Activated CD8-positive, alpha-beta memory T cell treated with anti-CD3 and anti-CD28 coated beads, Interleukin-2, amount 50 U/mL, for 4 hours (primary cell): ENCODE results near the gene CD5L.

ENCODE experiments used
- DNase-seq: peaks from one replicate; pipeline ENCODE4 v3.0.0-alpha.2; 2020

The CD5L gene

GRCh38 chr1:157841708-157842107 lies at the start of gene CD5L:
Gene CD5L (minus strand): TSS chr1:157841808. CDS start chr1:157841701, 107 bp downstream.
- no peak for DNase-seq

DNA sequence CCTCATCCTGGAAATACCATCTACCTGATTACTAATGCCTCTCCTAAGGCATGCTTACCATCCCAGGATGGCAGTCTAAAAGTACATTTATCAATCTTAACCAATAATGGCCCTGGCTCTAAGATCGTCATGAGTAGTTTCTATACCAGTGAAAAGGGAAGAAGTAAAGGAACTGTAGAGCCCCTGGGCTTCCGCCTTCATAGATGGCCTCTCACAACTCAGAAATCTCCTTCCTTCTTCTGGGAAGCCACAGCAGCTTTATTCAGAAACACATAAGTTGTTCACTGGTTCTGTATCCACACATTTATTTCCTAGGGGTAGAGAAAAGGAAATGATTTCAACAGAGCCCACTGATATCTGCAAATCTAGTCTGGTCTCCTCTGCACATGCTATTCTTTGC lies 41.0 kb upstream of the CD5L start:
- no peak for DNase-seq

- no peak for DNase-seq
These were observed 39.0 kb upstream of the CD5L start for GRCh38 chr1:157880621-157881020.

GRCh38 chr1:157878059-157878458 lies 36.5 kb upstream of the CD5L start:
- no peak for DNase-seq

DNA sequence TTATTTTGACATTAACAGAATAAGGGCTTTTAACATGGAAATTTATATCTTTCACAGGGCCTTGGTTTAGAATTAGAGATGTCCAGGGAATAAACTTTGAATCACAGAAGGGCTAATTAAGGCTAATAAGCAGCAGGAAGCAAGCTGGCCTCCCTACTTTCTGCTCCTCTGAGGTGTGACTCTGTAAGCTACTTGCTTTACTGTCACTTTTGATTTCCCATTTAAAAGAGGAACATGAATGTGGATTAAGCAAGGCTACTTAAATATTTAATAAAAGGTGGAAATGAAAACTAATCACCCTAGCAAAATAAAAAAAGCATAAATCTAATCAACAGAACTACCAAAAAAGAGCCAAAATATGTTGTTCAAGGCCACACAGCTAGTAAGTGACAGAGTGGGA lies 28.9 kb upstream of the CD5L start:
- DNase-seq: no peak

DNA sequence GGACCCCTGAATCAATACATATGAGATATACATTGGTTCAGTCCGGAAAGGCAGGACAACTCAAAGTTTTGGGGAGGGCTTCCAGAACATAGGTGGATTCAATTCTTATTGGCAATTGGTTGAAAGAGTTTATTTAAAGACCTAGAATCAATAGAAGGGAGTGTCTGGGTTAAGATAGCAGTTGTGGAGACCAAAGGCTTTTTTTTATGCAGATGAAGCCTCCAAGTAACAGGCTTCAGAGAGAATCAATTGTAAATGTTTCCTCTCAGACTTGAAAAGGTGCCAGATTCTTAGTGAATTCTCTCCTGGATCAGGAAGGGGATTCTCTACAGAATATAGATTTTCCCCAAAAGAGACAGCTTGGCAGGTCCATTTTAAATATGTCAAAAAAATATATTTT lies 27.0 kb upstream of the CD5L start:
- no peak for DNase-seq

- no peak for DNase-seq
These were observed 20.8 kb upstream of the CD5L start for GRCh38 chr1:157862114-157863070.

DNA sequence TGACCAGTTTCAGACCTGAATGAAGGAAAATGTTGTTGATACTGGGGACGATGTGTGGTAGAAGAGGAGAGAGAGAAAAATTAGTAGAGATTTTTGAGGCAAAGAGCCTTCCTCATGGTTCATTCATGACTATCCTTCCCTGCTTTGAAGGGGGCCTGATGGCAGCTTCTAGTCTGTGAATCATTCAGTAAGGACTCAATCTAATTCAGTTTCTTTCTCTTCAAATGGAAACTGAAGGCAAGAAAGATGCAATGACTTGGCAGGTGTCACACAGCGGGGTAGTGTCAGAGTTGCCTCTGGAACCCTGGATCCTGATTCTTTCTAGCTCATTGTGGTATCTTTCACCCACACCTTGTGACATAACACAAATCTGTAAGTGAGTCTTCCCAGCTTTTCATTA lies 14.9 kb upstream of the CD5L start:
- no peak for DNase-seq

GRCh38 chr1:157852476-157852875 lies 10.9 kb upstream of the CD5L start:
- DNase-seq: no peak

- no peak for DNase-seq
These were observed 7.7 kb upstream of the CD5L start for GRCh38 chr1:157849229-157849875.

- DNase-seq: no peak
These were observed 2.7 kb upstream of the CD5L start for GRCh38 chr1:157844089-157844830.

DNA sequence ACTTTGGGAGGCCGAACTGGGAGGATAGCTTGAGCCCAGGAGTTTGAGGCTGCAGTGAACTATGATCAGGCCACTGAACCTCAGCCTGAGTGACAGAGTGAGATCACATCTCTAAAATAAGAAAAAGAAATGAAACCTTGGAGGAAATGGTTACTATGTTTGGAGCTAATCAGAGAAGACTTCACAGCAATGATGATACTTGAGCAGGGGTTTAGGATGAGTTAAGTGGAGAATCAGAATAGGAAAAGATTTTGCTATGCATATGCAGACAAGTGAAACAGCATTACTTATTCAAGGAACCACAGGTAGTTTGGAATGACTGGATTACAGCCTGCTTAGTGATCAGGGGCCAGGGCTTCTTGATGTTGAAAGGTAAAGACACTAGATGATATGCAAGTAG lies 1.3 kb upstream of the CD5L start:
- DNase-seq: no peak

- DNase-seq: no peak
These were observed 2.6 kb downstream of the CD5L start for GRCh38 chr1:157838966-157839365.

GRCh38 chr1:157834430-157834829 lies 7.2 kb downstream of the CD5L start:
- DNase-seq: no peak

GRCh38 chr1:157833145-157833544 lies 8.5 kb downstream of the CD5L start:
- no peak for DNase-seq

DNA sequence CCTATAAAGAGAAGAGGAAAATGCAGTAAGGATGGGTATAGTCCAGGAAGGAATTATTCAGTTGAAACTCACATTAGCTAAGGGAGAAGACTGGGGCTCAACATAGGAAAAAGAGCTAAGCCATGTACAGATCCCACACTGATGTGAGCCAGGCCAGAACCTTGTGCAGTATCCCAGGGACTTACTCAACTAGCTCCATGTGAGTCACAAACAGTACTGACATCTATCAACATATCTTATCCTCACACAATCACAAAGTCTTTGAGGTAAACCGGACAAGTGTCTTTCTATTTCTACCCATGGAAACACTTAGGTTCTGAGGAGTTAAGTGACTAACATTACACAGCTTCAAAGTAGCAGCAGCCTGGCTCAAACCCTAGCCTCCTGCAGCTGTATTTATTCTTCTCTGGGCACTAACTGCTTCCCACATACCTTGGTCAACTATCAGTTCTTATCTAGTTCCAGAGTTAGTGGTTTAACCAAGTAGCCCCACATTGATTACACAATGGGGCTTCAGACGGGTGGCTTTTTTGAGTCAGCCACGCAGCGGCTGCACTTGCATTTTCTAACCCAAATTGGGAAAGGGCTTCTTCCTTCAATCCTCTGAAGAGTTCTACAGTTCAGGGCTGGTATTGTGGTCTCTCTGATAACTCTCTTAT lies 9.5 kb downstream of the CD5L start:
- DNase-seq: no peak

DNA sequence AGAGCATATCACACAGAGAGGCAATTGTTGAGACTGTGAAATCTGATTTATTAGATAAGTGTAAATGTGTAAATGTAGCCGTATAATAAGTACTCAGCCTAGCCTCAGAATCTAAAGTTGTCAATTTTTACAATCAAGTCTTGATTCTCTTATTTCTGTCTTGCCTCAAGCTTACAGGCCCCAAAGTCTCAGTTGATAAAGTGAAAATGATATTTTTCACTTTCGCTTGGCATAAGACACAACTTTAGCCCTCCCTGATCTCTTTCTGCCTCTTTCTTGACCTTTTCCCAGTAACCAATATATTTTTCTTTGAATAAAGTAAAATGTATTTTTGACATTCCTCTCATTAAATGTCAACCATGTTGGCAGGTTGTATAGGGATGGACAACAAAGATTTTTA lies 10.7 kb downstream of the CD5L start:
- DNase-seq: no peak

DNA sequence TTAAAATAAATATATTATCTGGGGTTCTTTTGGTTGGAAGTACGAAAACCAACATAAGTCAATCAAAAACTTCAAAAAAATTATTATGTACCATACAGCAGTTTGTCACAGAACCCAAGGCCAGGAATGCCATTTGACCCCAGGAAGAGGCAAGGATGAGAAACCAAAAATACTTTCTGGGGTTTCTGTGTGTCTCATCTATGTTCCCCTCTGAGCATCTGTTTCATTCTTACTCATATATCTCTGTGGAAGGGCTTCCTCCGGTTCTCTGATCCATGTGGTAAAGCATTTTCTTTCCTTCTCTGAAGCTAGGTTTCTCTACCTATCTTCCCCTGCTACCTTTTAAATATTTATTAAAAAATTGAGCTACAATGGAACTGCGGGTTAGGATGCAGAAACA lies 11.9 kb downstream of the CD5L start:
- DNase-seq: no peak

DNA sequence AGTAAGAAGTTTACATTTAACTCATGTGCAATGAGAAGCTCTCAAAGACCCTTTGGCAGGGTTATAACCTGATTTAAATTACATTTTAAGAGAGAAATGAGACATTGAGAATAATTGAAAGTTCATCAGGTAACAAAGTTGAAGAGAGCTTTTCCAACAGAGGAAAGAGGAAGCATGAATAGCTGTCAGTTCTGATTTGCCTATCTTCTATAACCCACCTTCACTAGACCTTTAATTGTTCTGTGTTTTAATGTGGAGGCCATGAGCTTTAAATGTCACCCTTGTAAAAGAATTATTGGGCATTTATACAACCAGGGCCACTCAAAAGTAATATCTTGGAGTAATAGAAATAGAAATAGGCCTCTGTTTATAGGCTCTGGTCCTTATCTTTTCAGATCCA lies 12.4 kb downstream of the CD5L start:
- DNase-seq: no peak

DNA sequence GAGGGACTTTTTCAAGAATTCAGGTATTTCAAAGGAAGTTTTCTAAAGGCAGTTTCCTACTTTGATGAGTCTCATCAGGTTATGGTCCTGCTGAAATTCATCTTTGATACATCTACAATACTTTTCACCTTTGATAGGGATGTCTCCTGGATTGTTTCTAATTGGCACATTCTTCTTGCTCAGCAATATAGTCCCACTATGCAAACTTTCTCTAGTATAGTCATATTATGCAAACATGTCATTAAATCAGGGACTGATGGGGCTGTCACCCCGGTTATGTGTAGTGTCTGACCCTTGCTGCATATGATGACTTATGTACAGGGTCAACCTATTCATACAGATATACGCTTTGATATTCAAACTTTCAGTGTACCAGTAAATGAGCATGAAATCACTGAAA lies 21.3 kb downstream of the CD5L start:
- DNase-seq: no peak

GRCh38 chr1:157819896-157820295 lies 21.7 kb downstream of the CD5L start, which contains the start of gene FCRL1:
Gene FCRL1 (minus strand): TSS chr1:157820120. CDS start chr1:157820037, 83 bp downstream.
- DNase-seq: no peak

- no peak for DNase-seq
These were observed 22.4 kb downstream of the CD5L start for GRCh38 chr1:157819215-157819614.

DNA sequence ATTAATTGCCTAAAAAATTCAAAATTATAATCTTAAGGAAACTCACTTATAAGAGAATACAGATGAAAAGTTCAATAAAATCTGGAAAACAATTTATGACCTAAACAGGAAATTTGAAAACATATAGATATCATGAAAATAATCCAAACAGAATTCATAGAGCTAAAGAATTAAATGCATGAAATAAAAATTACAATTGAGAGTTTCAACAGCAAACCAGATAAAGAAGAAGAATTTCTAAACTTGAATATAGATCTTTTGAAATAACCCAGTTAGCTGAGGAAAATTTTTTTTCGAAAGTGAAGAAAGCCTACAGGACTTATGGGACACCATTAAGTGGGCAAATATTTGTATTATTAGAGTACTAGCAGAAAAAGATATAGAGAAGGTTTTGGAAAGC lies 28.3 kb downstream of the CD5L start:
- no peak for DNase-seq
